CD14-positive monocyte (primary cell): ENCODE results near the gene ZNF662. TPM values are rescaled to one million over a fixed set of nuclear protein-coding genes. Genes with fewer than 3 reads are reported as not detected.

Experiments used
- DNase-seq, 3 donors: peaks; one replicate each; pipeline ENCODE4 v3.0.0-alpha.2; 2011 to 2022
- H2AFZ ChIP-seq: 2 replicates; pipeline ENCODE4 v1.6.0; 2012; ENCODE audit warnings: mild to moderate bottlenecking, low read depth, low read length, inconsistent platforms; ENCODE audit not compliant: insufficient read depth, poor library complexity, severe bottlenecking
- H3K27ac ChIP-seq, 2 donors: 1 replicate in 1 of 2; 2 replicates in 1 of 2; pipeline ENCODE4 v1.5.1; 2012 to 2013; ENCODE audit warnings: low read length in 2 of 2, control low read depth in 1 of 2, inconsistent platforms in 1 of 2, low read depth in 1 of 2, mild to moderate bottlenecking in 1 of 2
- H3K27me3 ChIP-seq, 2 donors: one replicate each; pipeline versions ENCODE4 v1.6.0 to v1.6.1; 2011 to 2013; ENCODE audit warnings: low read length in 2 of 2; ENCODE audit not compliant: control insufficient read depth in 2 of 2, insufficient read depth in 2 of 2
- H3K36me3 ChIP-seq, 2 donors: replicated peaks in 1 of 2; 1 replicate in 1 of 2; 2 replicates in 1 of 2; pipeline versions ENCODE4 v1.5.1 to v1.6.1; 2012 to 2013; ENCODE audit warnings: low read length in 2 of 2, control low read depth in 1 of 2, inconsistent platforms in 1 of 2, mild to moderate bottlenecking in 1 of 2; ENCODE audit not compliant: insufficient read depth in 2 of 2, control insufficient read depth in 1 of 2
- H3K4me1 ChIP-seq, 2 donors: 1 replicate in 1 of 2; 2 replicates in 1 of 2; pipeline versions ENCODE4 v1.5.1 to v1.6.1; 2012 to 2013; ENCODE audit warnings: low read length in 2 of 2, control low read depth in 1 of 2, inconsistent platforms in 1 of 2, mild to moderate bottlenecking in 1 of 2, moderate library complexity in 1 of 2; ENCODE audit not compliant: insufficient read depth in 2 of 2, control insufficient read depth in 1 of 2
- H3K4me2 ChIP-seq: replicated peaks from 2 replicates; pipeline ENCODE3; 2012; ENCODE audit warnings: low read length, moderate library complexity, mild to moderate bottlenecking; ENCODE audit not compliant: poor library complexity, severe bottlenecking; ENCODE audit errors: extremely low read depth
- H3K4me3 ChIP-seq, 3 experiments: fragments of 200-600 bp in 1 of 3; sonication (generic) in 1 of 3; replicated peaks in 1 of 3; 1 replicate in 2 of 3; 2 replicates in 1 of 3; pipeline ENCODE4 v1.5.1; 2011 to 2013; ENCODE audit warnings: low read length in 3 of 3, mild to moderate bottlenecking in 3 of 3, control low read depth in 2 of 3, low read depth in 2 of 3, inconsistent platforms in 1 of 3, moderate library complexity in 1 of 3
- H3K79me2 ChIP-seq: 2 replicates; pipeline ENCODE4 v1.6.0; 2012; ENCODE audit warnings: mild to moderate bottlenecking, control low read depth, inconsistent platforms, low read length, moderate library complexity; ENCODE audit not compliant: insufficient read depth
- H3K9ac ChIP-seq: 2 replicates; pipeline ENCODE4 v1.6.0; 2017; ENCODE audit warnings: low read length, mild to moderate bottlenecking; ENCODE audit not compliant: insufficient read depth, poor library complexity, severe bottlenecking
- H3K9me3 ChIP-seq, 2 donors: replicated peaks in 1 of 2; 1 replicate in 1 of 2; 2 replicates in 1 of 2; pipeline versions ENCODE4 v1.5.1 to v1.6.1; 2012 to 2013; ENCODE audit warnings: low read length in 2 of 2, control low read depth in 1 of 2; ENCODE audit not compliant: control insufficient read depth in 1 of 2, insufficient read depth in 1 of 2
- H4K20me1 ChIP-seq: 2 replicates; pipeline ENCODE4 v1.6.0; 2012; ENCODE audit warnings: mild to moderate bottlenecking, low read length, control low read depth, moderate library complexity; ENCODE audit not compliant: insufficient read depth
- H3K27ac Mint-ChIP-seq, 7 donors: one replicate each; pipeline ENCODE4 v1.8.0; 2020; ENCODE audit warnings: mild to moderate bottlenecking in 7 of 7, mixed read lengths in 7 of 7, moderate library complexity in 6 of 7, inconsistent platforms in 2 of 7
- H3K27me3 Mint-ChIP-seq, 3 donors: one replicate each; pipeline ENCODE4 v1.8.0; 2021 to 2022; ENCODE audit warnings: low read depth in 3 of 3, mild to moderate bottlenecking in 3 of 3, mixed read lengths in 3 of 3, moderate library complexity in 3 of 3, inconsistent platforms in 1 of 3
- H3K36me3 Mint-ChIP-seq, 2 donors: one replicate each; pipeline ENCODE4 v1.8.0; 2020; ENCODE audit warnings: mixed read lengths in 2 of 2, inconsistent platforms in 1 of 2, mild to moderate bottlenecking in 1 of 2
- H3K4me1 Mint-ChIP-seq: one replicate; pipeline ENCODE4 v1.8.0; 2020; ENCODE audit warnings: mild to moderate bottlenecking, mixed read lengths
- H3K4me3 Mint-ChIP-seq, 2 donors: one replicate each; pipeline ENCODE4 v1.8.0; 2020; ENCODE audit warnings: mild to moderate bottlenecking in 2 of 2, mixed read lengths in 2 of 2, moderate library complexity in 1 of 2
- H3K9me3 Mint-ChIP-seq, 7 donors: one replicate each; pipeline ENCODE4 v1.8.0; 2020 to 2022; ENCODE audit warnings: mixed read lengths in 7 of 7, mild to moderate bottlenecking in 6 of 7, moderate library complexity in 6 of 7, inconsistent platforms in 2 of 7
- CTCF ChIP-seq: fragments of 200-600 bp; IDR thresholded peaks from one replicate; pipeline ENCODE4 v1.8.0; 2022; ENCODE audit warnings: antibody characterized with exemption, mild to moderate bottlenecking
- WGBS: methylation state at CpG from one replicate; pipeline ENCODE4 v1.1.5; 2013; ENCODE audit warnings: missing lambda C conversion rate; ENCODE audit not compliant: insufficient coverage; 5-methylcytosine and 5-hydroxymethylcytosine counted together
- intact Hi-C, 2 donors: fragments of 100-400 bp; cut with micrococcal nuclease; formaldehyde crosslinking; loops; one replicate each; pipeline versions ENCODE4 v1.15.0 to v1.15.1; 2023
- polyA plus RNA-seq, 3 donors: library from polyadenylated mRNA; depleted of rRNA in 1 of 3; unstranded in 2 of 3; stranded (reverse) in 1 of 3; fragments of 300-500 nt in 2 of 3; fragments of >200 nt in 1 of 3; fragmentation: Illumina TruSeq in 2 of 3; gene quantifications; 1 replicate in 2 of 3; 2 replicates in 1 of 3; pipeline ENCODE4 v1.2.3, GENCODE V29; 2012 to 2021

ZNF662 gene
- polyA plus RNA-seq, 3 donors = 0.09 TPM; not detected in 2

- H3K36me3 ChIP-seq = no peaks in the 10 kb centered on the region
- no peaks in the 10 kb centered on the region for H3K9me3 Mint-ChIP-seq
- WGBS = 43% methylated on average over 1 of the region's 2 CpGs
- no peak overlapping the region for H2AFZ ChIP-seq
- H3K4me2 ChIP-seq = no peak overlapping the region
- H3K27me3 ChIP-seq = peaks cover 0 to 10% of the 10 kb centered on the region in 2 donors
- no peak overlapping the region for H3K4me3 Mint-ChIP-seq
- no peaks in the 10 kb centered on the region for H4K20me1 ChIP-seq
- H3K27me3 Mint-ChIP-seq = peaks cover 6 to 11% (median 8%) of the 10 kb centered on the region in 3 donors
- TF ChIP-seq CTCF = no peak
- peaks cover 0 to 2% of the 10 kb centered on the region in 2 donors for H3K36me3 Mint-ChIP-seq
- H3K27ac Mint-ChIP-seq = no peak overlapping the region
- H3K4me1 Mint-ChIP-seq = peaks cover 10% of the 10 kb centered on the region
- peaks cover 13 to 14% of the 10 kb centered on the region in 2 donors for H3K4me1 ChIP-seq
- H3K27ac ChIP-seq = no peak overlapping the region
- H3K9me3 ChIP-seq = no peaks in the 10 kb centered on the region
- no peak overlapping the region for H3K4me3 ChIP-seq
- no peaks in the 10 kb centered on the region for H3K79me2 ChIP-seq
- DNase-seq = no peak
- intact Hi-C loops = loop anchor here (2.0 to 5.0 kb wide), 2 partner anchors 102 to 104 kb away; no protein-coding TSS in a partner anchor
- H3K9ac ChIP-seq = no peak overlapping the region
These were observed 21.6 kb upstream of the ZNF662 start for GRCh38 chr3:42884324-42884723.

- H3K27me3 Mint-ChIP-seq = peaks cover 2 to 11% (median 3%) of the 10 kb centered on the region in 3 donors
- Histone ChIP-seq H4K20me1 (no peaks in the 10 kb centered on the region), H3K27me3 (no peaks in the 10 kb centered on the region), H3K4me1 (peaks cover 1 to 3% of the 10 kb centered on the region in 2 donors), H3K9me3 (no peaks in the 10 kb centered on the region), H3K79me2 (no peaks in the 10 kb centered on the region), H3K9ac (no peak overlapping the region), H3K4me2 (no peak overlapping the region), H2AFZ (no peak overlapping the region), H3K27ac (no peak overlapping the region), H3K36me3 (no peaks in the 10 kb centered on the region), H3K4me3 (no peak overlapping the region)
- H3K9me3 Mint-ChIP-seq = peaks cover 0 to 3% (median 0%) of the 10 kb centered on the region in 7 donors
- peaks cover 2% of the 10 kb centered on the region for H3K4me1 Mint-ChIP-seq
- DNase-seq = no peak
- intact Hi-C loops = no loop called here
- H3K4me3 Mint-ChIP-seq = no peak overlapping the region
- no peak overlapping the region for H3K27ac Mint-ChIP-seq
- WGBS = no CpG with 5 or more reads among the region's 1 CpG
- no peaks in the 10 kb centered on the region for H3K36me3 Mint-ChIP-seq
- TF ChIP-seq CTCF = no peak
These were observed 19.6 kb upstream of the ZNF662 start for GRCh38 chr3:42886294-42886822.
